Measurements from ENCODE around the gene NBPF3. TPM values are rescaled to one million over a fixed set of nuclear protein-coding genes. Genes with fewer than 3 reads are reported as not detected.

Gene NBPF3
- total RNA-seq, 1 experiment from 2014 or later, result 15.8 TPM

DNA sequence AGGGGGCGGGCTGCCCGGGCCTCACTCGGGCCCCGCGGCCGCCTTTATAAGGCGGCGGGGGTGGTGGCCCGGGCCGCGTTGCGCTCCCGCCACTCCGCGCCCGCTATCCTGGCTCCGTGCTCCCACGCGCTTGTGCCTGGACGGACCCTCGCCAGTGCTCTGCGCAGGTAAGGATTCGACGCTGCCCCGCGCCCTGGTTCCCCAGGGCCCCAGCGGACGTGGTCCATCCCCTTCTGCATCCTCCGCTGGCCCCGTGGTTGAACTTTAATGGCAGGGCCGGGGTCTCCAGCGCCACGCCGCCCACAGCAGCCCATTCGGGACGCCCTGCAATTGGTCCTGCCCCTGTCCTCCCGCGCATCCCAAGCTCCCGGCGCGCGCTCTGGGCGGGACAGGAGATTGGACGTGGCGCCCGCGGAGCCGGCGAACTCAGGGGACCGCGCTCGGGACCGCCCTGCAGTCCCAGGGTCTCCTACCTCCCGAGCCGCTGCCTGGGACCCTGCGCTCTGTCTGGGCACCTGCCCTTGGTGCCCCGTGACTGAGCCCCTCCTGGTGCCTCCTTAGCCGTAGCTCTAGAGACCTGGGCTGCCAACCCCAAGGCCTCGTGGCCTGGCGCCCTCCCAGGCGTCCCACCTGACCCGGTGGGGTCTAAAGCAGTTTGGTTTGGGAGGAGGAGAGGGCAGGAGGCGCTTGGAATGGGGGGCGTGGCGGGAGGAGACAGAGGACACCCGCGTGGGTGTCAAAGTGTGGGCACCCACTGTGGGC lies 69.6 kb downstream of the NBPF3 start, which contains the start of gene ALPL:
Gene ALPL (plus strand): TSS at position 73 of the 762 bp plus-strand sequence. CDS start 44,659 bp downstream, outside the sequence.
- no peaks in the 10 kb centered on the region; a peak in 1 of 5 replicates for H3K9me3 Mint-ChIP-seq
- Histone ChIP-seq H4K8ac (replicated peaks; ENCODE audit: insufficient read length, low read depth, low read length) (no peak within 1 kb of the TSS), H3K23me2 (ENCODE audit: insufficient read length, low read depth, low read length, poor library complexity, severe bottlenecking) (peaks cover 11% of the 10 kb centered on the region), H3K4me2 (ENCODE audit: insufficient read depth, insufficient read length, low read length) (peak within 1 kb of the TSS; percentile 43), H2AFZ (ENCODE audit: low read length) (no peak within 1 kb of the TSS), H4K91ac (ENCODE audit: insufficient read length, low read depth, low read length) (no peak within 1 kb of the TSS), H2AK5ac (ENCODE audit: insufficient read length, low read length) (no peak within 1 kb of the TSS), H3K14ac (ENCODE audit: insufficient read depth, low read length) (peak within 1 kb of the TSS; percentile 89; the same call in 1 of the 2 replicates), H3K4me1 (ENCODE audit: insufficient read depth, low read length) (0 out of 2 replicates have a peak, but pooled peaks cover 2% of the 10 kb centered on the region), H3K18ac (ENCODE audit: insufficient read length, low read depth, low read length) (peak within 1 kb of the TSS; percentile 63), H3K9me3 (ENCODE audit: control insufficient read depth, low read depth, low read length) (no peaks in the 10 kb centered on the region), H2BK120ac (ENCODE audit: low read depth, low read length, poor library complexity, severe bottlenecking) (no peak within 1 kb of the TSS), H2BK15ac (ENCODE audit: low read depth, low read length) (0 out of 2 replicates have a peak within 1 kb of the TSS, but pooled peaks have one; percentile 29), H3K79me1 (ENCODE audit: insufficient read depth, low read depth, low read length, poor library complexity, severe bottlenecking) (no peaks in the 10 kb centered on the region), H2BK20ac (ENCODE audit: low read depth, low read length, poor library complexity, severe bottlenecking) (no peak within 1 kb of the TSS), H3K4ac (ENCODE audit: low read depth, low read length) (no peak within 1 kb of the TSS), H2BK5ac (ENCODE audit: insufficient read length, low read length) (no peak within 1 kb of the TSS), H3K9ac (ENCODE audit: extremely low read depth, insufficient read length, low read length) (peak within 1 kb of the TSS; percentile 43), H3K27me3 (ENCODE audit: insufficient read depth, low read length) (peaks cover 3% of the 10 kb centered on the region; the same call in 1 of the 2 replicates), H3K79me2 (ENCODE audit: insufficient read depth, low read length) (peaks cover 7% of the 10 kb centered on the region; the same call in 1 of the 2 replicates), H4K20me1 (ENCODE audit: control insufficient read depth, insufficient read depth, insufficient read length) (no peaks in the 10 kb centered on the region), H3K27ac (ENCODE audit: insufficient read length, low read depth, low read length) (no peak within 1 kb of the TSS), H3K56ac (ENCODE audit: insufficient read length, low read depth, low read length) (no peak within 1 kb of the TSS), H3K23ac (ENCODE audit: insufficient read length, low read depth, low read length) (no peak within 1 kb of the TSS), H4K5ac (ENCODE audit: insufficient read length, low read depth, low read length) (no peak within 1 kb of the TSS), H2BK12ac (ENCODE audit: insufficient read length, low read depth, low read length) (no peak within 1 kb of the TSS), H3T11ph (ENCODE audit: low read length) (no peak within 1 kb of the TSS)
- DNase-seq, result no peak
- H3K4me3 Mint-ChIP-seq, result peak within 1 kb of the TSS; percentile 71 to 84
- TF ChIP-seq, protein P1, sequence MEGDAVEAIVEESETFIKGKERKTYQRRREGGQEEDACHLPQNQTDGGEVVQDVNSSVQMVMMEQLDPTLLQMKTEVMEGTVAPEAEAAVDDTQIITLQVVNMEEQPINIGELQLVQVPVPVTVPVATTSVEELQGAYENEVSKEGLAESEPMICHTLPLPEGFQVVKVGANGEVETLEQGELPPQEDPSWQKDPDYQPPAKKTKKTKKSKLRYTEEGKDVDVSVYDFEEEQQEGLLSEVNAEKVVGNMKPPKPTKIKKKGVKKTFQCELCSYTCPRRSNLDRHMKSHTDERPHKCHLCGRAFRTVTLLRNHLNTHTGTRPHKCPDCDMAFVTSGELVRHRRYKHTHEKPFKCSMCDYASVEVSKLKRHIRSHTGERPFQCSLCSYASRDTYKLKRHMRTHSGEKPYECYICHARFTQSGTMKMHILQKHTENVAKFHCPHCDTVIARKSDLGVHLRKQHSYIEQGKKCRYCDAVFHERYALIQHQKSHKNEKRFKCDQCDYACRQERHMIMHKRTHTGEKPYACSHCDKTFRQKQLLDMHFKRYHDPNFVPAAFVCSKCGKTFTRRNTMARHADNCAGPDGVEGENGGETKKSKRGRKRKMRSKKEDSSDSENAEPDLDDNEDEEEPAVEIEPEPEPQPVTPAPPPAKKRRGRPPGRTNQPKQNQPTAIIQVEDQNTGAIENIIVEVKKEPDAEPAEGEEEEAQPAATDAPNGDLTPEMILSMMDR (conservative IDR thresholded peaks at IDR 0.05), result no peak
- H3K27ac Mint-ChIP-seq, result peak within 1 kb of the TSS; percentile 42 to 94 (median 53); a peak in 6 of 7 replicates
- H3K4me1 Mint-ChIP-seq, result peaks cover 28 to 30% of the 10 kb centered on the region in 2 experiments
- H3K36me3 Mint-ChIP-seq (ENCODE audit: insufficient read depth in 1 of 3, low read depth in 3 of 3), result peaks cover 0 to 14% (median 11%) of the 10 kb centered on the region in 3 experiments; a peak in 3 of 7 replicates
- H3K27me3 Mint-ChIP-seq (ENCODE audit: low read depth), result peaks cover 31% of the 10 kb centered on the region
- WGBS (ENCODE audit: extremely low coverage, insufficient read length, low lambda C conversion rate), result no CpG with 5 or more reads among the region's 67 CpGs

All from H9 (cell line).